ENCODE measurements around the gene HIGD1A. TPM values are rescaled to one million over a fixed set of nuclear protein-coding genes. Genes with fewer than 3 reads are reported as not detected.
A peak's percentile ranks its signal among the peaks of the same experiment; 100 is the strongest.

The HIGD1A gene
- total and polyA plus RNA-seq, 12 donors: 179 to 399 (median 331) TPM

- intact Hi-C loops (cut with DNase I): loop anchor here in 3 of 10 donors (5.0 kb wide), 2 partner anchors 171 to 181 kb away; partner anchors contain the start of gene SEC22C (in 2 of the 3)
- no peaks in the 10 kb centered on the region for H3K9me3 ChIP-seq
- no peak overlapping the region for H3K27ac ChIP-seq
- H3K36me3 ChIP-seq: no peaks in the 10 kb centered on the region
- H3K4me3 ChIP-seq: no peak overlapping the region
- 83 to 95% methylated on average over 3 of the region's 3 CpGs for WGBS, 2 donors
- peaks cover 0 to 8% (median 0%) of the 10 kb centered on the region in 9 donors for H3K4me1 ChIP-seq
- ATAC-seq (no peak), DNase-seq (no peak)
- H3K27me3 ChIP-seq: no peaks in the 10 kb centered on the region
- TF ChIP-seq CTCF (IDR thresholded peaks at IDR 0.05): no peak
These were observed 50.5 kb downstream of the HIGD1A start for GRCh38 chr3:42753757-42754156.

GRCh38 chr3:42752961-42753360 is 51.3 kb downstream of the HIGD1A start:
- DNase-seq (no peak), ATAC-seq (no peak)
- Histone ChIP-seq H3K36me3 (no peaks in the 10 kb centered on the region), H3K9me3 (no peaks in the 10 kb centered on the region), H3K4me3 (no peak overlapping the region), H3K27me3 (no peaks in the 10 kb centered on the region), H3K4me1 (peaks cover 0 to 8% (median 0%) of the 10 kb centered on the region in 9 donors), H3K27ac (no peak overlapping the region)
- WGBS, 2 donors: 88 to 90% methylated on average over 4 of the region's 4 CpGs
- TF ChIP-seq CTCF (IDR thresholded peaks at IDR 0.05): no peak
- intact Hi-C loops (cut with DNase I): loop anchor here in 3 of 10 donors (5.0 kb wide), 2 partner anchors 171 to 181 kb away; partner anchors contain the start of gene SEC22C (in 2 of the 3)

- no peak for DNase-seq
- Histone ChIP-seq H3K36me3 (no peaks in the 10 kb centered on the region), H3K27me3 (no peaks in the 10 kb centered on the region), H3K9me3 (no peaks in the 10 kb centered on the region), H3K27ac (no peak overlapping the region), H3K4me1 (peaks cover 0 to 8% (median 0%) of the 10 kb centered on the region in 9 donors), H3K4me3 (no peak overlapping the region)
- no peak for TF ChIP-seq CTCF (IDR thresholded peaks at IDR 0.05)
- WGBS, 2 donors: 96 to 98% methylated on average over 9 of the region's 9 CpGs
- no peak for ATAC-seq
- intact Hi-C loops (cut with DNase I): loop anchor here in 3 of 10 donors (5.0 kb wide), 2 partner anchors 170 to 180 kb away; partner anchors contain the start of gene SEC22C (in 2 of the 3)
These were observed 51.8 kb downstream of the HIGD1A start for GRCh38 chr3:42752441-42752840.

GRCh38 chr3:42751609-42752008 is 52.7 kb downstream of the HIGD1A start:
- 44 to 57% methylated on average over 9 of the region's 9 CpGs for WGBS, 2 donors
- peak in 2 of 8 donors; percentile 19 to 21 for ATAC-seq

More at GRCh38 chr3:42751609-42752008, 52.7 kb downstream of the HIGD1A start:
- peaks cover 0 to 15% (median 5%) of the 10 kb centered on the region in 9 donors for H3K4me1 ChIP-seq
- TF ChIP-seq CTCF (IDR thresholded peaks at IDR 0.05): no peak
- intact Hi-C loops (cut with DNase I): loop anchor here in 3 of 10 donors (5.0 kb wide), 2 partner anchors 169 to 179 kb away; partner anchors contain the start of gene SEC22C (in 2 of the 3)
- H3K4me3 ChIP-seq: no peak overlapping the region
- DNase-seq: no peak
- no peak overlapping the region for H3K27ac ChIP-seq
- no peaks in the 10 kb centered on the region for H3K27me3 ChIP-seq
- no peaks in the 10 kb centered on the region for H3K36me3 ChIP-seq
- H3K9me3 ChIP-seq: no peaks in the 10 kb centered on the region
